ENCODE data around the gene DEDD2.

Gene DEDD2

DNA sequence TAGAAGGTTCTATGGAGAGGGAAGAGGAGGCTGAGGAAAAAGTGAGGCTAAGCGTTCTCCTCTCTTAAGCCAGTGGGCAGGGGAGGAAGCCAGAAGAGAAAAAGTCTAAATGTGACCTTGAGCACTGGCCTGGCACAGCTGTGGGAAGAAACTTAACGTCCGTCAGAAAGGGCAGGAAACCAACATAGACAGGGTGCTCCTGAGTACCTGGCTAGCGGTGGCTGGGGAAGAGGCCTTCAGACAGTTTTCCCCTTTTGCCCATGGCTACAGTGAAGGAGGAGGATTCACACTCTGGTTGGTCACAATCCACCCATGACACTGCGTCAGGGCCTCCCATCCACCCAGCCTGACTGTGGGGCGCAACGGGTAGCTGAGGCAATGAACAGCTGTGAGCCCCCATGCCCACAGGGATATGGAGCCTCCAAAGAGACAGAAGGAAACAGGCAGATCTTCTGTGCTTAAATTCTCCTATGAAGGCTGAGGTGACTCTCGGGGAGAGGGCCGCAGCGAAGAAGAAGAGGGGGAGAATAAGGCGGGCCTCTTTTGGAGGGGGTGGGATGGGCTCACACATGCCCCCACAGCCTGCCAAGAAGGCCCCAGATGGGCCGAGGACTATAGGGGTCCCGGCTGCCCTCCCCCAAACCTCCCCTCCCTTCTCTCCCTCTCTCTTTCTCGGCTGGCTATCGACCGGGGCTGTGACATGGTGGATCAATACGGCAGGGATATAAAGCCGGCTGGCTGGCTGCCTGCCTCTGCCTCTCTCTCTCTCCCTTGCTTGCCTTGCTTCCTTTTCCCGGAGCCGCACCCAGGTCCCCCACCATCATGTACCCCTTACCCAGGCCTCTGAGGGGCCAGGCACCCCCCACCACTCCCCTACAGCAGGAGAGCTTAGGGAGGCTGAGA lies 65.4 kb downstream of the DEDD2 start:
- peaks cover 22 to 35% of the 10 kb centered on the region in 2 donors for H3K27me3 ChIP-seq (ENCODE audit: control insufficient read depth in 1 of 2, insufficient read depth in 2 of 2, low read length in 2 of 2)
- H3K4me3 ChIP-seq (ENCODE audit: low read length in 2 of 2): no peak overlapping the region
- H3K4me1 ChIP-seq (ENCODE audit: control insufficient read depth, insufficient read depth, low read length): no peaks in the 10 kb centered on the region
- H3K36me3 ChIP-seq (ENCODE audit: control insufficient read depth in 2 of 2, insufficient read depth in 2 of 2, low read length in 2 of 2): no peaks in the 10 kb centered on the region
- H3K9me3 ChIP-seq (ENCODE audit: control insufficient read depth in 2 of 2, low read length in 2 of 2): no peaks in the 10 kb centered on the region
- no peak overlapping the region for H3K9ac ChIP-seq (ENCODE audit: low read length in 2 of 2)
- H3K27ac ChIP-seq (ENCODE audit: low read length): no peak overlapping the region

DNA sequence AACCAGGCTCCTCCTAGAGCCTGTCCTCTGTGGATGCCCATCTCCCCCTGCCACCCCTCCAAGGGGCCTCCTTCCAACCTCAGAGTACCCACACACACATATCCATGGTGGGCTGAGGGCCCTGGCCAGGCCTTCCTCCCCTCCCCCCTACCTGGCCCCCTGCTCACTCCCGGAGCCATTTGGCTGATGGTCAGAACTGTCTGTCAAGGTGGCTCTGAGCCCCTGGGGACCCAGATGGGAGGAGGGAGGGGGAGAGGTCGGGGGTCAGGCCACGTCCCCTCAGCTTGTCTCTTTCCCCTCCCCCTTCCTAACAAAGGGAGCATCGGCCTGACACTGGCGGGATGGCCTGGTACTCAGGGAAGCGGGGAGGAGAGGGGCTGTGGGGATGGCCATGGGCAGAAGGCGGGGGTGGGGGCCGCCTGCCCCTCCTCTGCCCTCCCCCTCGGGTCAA lies 66.5 kb downstream of the DEDD2 start:
- no peak overlapping the region for H3K9ac ChIP-seq (ENCODE audit: low read length in 2 of 2)
- no peaks in the 10 kb centered on the region for H3K9me3 ChIP-seq (ENCODE audit: control insufficient read depth in 2 of 2, low read length in 2 of 2)
- no peaks in the 10 kb centered on the region for H3K4me1 ChIP-seq (ENCODE audit: control insufficient read depth, insufficient read depth, low read length)
- peaks cover 22 to 37% of the 10 kb centered on the region in 2 donors for H3K27me3 ChIP-seq (ENCODE audit: control insufficient read depth in 1 of 2, insufficient read depth in 2 of 2, low read length in 2 of 2)
- no peaks in the 10 kb centered on the region for H3K36me3 ChIP-seq (ENCODE audit: control insufficient read depth in 2 of 2, insufficient read depth in 2 of 2, low read length in 2 of 2)
- no peak overlapping the region for H3K4me3 ChIP-seq (ENCODE audit: low read length in 2 of 2)
- H3K27ac ChIP-seq (ENCODE audit: low read length): no peak overlapping the region

DNA sequence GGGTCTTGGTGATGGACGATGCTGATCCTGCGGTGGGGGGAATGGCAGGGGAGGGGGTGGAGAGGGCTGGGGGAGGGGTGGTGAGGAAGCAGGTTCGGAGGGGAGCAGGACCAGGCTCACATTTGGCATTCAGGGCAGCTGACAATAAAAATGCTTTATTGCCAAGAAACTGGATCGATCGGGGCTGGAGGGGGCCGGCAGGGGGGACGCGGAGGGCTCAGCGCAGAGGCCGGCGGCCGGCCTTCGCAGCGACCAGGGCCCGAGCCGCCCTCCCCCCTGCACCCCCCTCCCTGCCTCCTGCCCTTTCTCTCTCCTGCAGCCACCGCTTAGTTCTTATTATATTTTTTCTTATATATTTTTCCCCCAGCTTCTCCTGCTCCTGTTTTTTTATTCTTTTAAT lies 67.1 kb downstream of the DEDD2 start:
- H3K4me1 ChIP-seq (ENCODE audit: control insufficient read depth, insufficient read depth, low read length): no peaks in the 10 kb centered on the region
- no peak overlapping the region for H3K4me3 ChIP-seq (ENCODE audit: low read length in 2 of 2)
- H3K9ac ChIP-seq (ENCODE audit: low read length in 2 of 2): no peak overlapping the region
- no peak overlapping the region for H3K27ac ChIP-seq (ENCODE audit: low read length)
- H3K27me3 ChIP-seq (ENCODE audit: control insufficient read depth in 1 of 2, insufficient read depth in 2 of 2, low read length in 2 of 2): peaks cover 22 to 34% of the 10 kb centered on the region in 2 donors
- H3K36me3 ChIP-seq (ENCODE audit: control insufficient read depth in 2 of 2, insufficient read depth in 2 of 2, low read length in 2 of 2): no peaks in the 10 kb centered on the region
- H3K9me3 ChIP-seq (ENCODE audit: control insufficient read depth in 2 of 2, low read length in 2 of 2): no peaks in the 10 kb centered on the region

DNA sequence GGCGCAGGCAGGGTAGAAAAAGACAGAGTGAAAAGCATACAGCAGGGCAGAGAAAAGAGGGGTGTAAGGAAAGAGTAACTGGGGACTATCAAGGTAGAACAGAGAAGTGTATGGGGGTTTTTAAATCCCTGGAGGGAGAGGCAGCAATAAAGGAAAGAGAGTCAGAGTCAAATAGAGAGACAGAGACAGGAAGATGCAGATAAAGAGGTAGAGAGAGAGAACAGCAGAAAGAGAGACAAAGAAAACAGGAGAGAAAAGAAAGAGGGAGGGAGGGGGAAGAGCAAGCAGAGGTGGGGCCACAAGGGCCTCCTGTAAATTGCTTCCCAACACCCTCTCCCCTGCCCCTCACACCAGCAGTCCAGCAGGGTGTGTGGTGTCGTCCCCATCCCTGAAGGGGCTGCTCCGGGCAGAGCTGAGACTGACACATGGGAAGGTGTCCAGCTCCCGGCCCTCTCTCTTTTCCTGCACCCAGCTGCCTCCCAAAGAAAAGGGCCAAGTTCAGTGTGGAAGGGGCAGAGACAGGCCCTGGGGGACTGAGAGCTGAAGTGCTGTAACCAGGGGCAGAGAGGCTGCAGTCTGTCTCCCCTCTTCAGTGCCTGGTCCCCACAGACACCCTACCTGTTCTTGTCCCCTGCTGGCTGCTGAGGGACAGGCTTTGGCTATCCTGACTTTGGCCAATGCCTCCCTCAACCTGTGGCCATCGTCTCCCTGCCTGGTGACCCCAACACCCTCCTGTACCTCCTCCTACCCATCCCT lies 67.9 kb downstream of the DEDD2 start:
- Histone ChIP-seq H3K27me3 (ENCODE audit: control insufficient read depth in 1 of 2, insufficient read depth in 2 of 2, low read length in 2 of 2) (peaks cover 22 to 32% of the 10 kb centered on the region in 2 donors), H3K9ac (ENCODE audit: low read length in 2 of 2) (no peak overlapping the region), H3K27ac (ENCODE audit: low read length) (no peak overlapping the region), H3K36me3 (ENCODE audit: control insufficient read depth in 2 of 2, insufficient read depth in 2 of 2, low read length in 2 of 2) (no peaks in the 10 kb centered on the region), H3K4me3 (ENCODE audit: low read length in 2 of 2) (no peak overlapping the region), H3K9me3 (ENCODE audit: control insufficient read depth in 2 of 2, low read length in 2 of 2) (no peaks in the 10 kb centered on the region), H3K4me1 (ENCODE audit: control insufficient read depth, insufficient read depth, low read length) (no peaks in the 10 kb centered on the region)

Data from stomach smooth muscle (tissue), 2 donors.